ENCODE results near the gene TREM2.
"Not testable (repeated sequence)": the region's sequence is repeated elsewhere in the genome, so short reads cannot be mapped to it uniquely, and the experiment has no call there.

The TREM2 gene

GRCh38 chr6:41125282-41125681 is 37.6 kb downstream of the TREM2 start:
- Histone ChIP-seq H3K36me3 (ENCODE audit: low read depth) (no peaks in the 10 kb centered on the region), H3K9me3 (ENCODE audit: severe bottlenecking) (no peaks in the 10 kb centered on the region), H3K4me3 (ENCODE audit: severe bottlenecking) (no peak overlapping the region), H3K27me3 (ENCODE audit: insufficient read depth, poor library complexity, severe bottlenecking) (no peaks in the 10 kb centered on the region), H3K27ac (ENCODE audit: poor library complexity, severe bottlenecking) (no peak overlapping the region), H3K4me1 (ENCODE audit: insufficient read depth, poor library complexity, severe bottlenecking) (no peaks in the 10 kb centered on the region)
- no peak for TF ChIP-seq CTCF (IDR thresholded peaks at IDR 0.05; ENCODE audit: poor library complexity, severe bottlenecking)
- no peak for DNase-seq (ENCODE audit: low spot score)
- no peak for ATAC-seq (ENCODE audit: low read depth)

GRCh38 chr6:41122918-41123317 is 40.0 kb downstream of the TREM2 start:
- TF ChIP-seq CTCF (IDR thresholded peaks at IDR 0.05; ENCODE audit: poor library complexity, severe bottlenecking), result no peak
- no peak for DNase-seq (ENCODE audit: low spot score)

GRCh38 chr6:41122373-41122772 is 40.5 kb downstream of the TREM2 start:
- Histone ChIP-seq H3K4me1 (ENCODE audit: insufficient read depth, poor library complexity, severe bottlenecking) (no peaks in the 10 kb centered on the region), H3K27ac (ENCODE audit: poor library complexity, severe bottlenecking) (no peak overlapping the region), H3K36me3 (ENCODE audit: low read depth) (no peaks in the 10 kb centered on the region), H3K4me3 (ENCODE audit: severe bottlenecking) (no peak overlapping the region), H3K9me3 (ENCODE audit: severe bottlenecking) (no peaks in the 10 kb centered on the region), H3K27me3 (ENCODE audit: insufficient read depth, poor library complexity, severe bottlenecking) (no peaks in the 10 kb centered on the region)
- DNase-seq (ENCODE audit: low spot score), result no peak
- no peak for TF ChIP-seq CTCF (IDR thresholded peaks at IDR 0.05; ENCODE audit: poor library complexity, severe bottlenecking)
- ATAC-seq (ENCODE audit: low read depth), result no peak

More at GRCh38 chr6:41122918-41123317, 40.0 kb downstream of the TREM2 start:
- no peak for ATAC-seq (ENCODE audit: low read depth)
- Histone ChIP-seq H3K27me3 (ENCODE audit: insufficient read depth, poor library complexity, severe bottlenecking) (no peaks in the 10 kb centered on the region), H3K4me3 (ENCODE audit: severe bottlenecking) (no peak overlapping the region), H3K9me3 (ENCODE audit: severe bottlenecking) (no peaks in the 10 kb centered on the region), H3K36me3 (ENCODE audit: low read depth) (no peaks in the 10 kb centered on the region), H3K27ac (ENCODE audit: poor library complexity, severe bottlenecking) (no peak overlapping the region), H3K4me1 (ENCODE audit: insufficient read depth, poor library complexity, severe bottlenecking) (no peaks in the 10 kb centered on the region)

GRCh38 chr6:41120058-41120457 is 42.9 kb downstream of the TREM2 start:
- DNase-seq (ENCODE audit: low spot score) (no peak), ATAC-seq (ENCODE audit: low read depth) (no peak)
- no peaks in the 10 kb centered on the region for H3K4me1 ChIP-seq (ENCODE audit: insufficient read depth, poor library complexity, severe bottlenecking)
- no peaks in the 10 kb centered on the region for H3K36me3 ChIP-seq (ENCODE audit: low read depth)
- H3K9me3 ChIP-seq (ENCODE audit: severe bottlenecking), result no peaks in the 10 kb centered on the region
- TF ChIP-seq CTCF (IDR thresholded peaks at IDR 0.05; ENCODE audit: poor library complexity, severe bottlenecking), result no peak
- H3K4me3 ChIP-seq (ENCODE audit: severe bottlenecking), result no peak overlapping the region
- no peaks in the 10 kb centered on the region for H3K27me3 ChIP-seq (ENCODE audit: insufficient read depth, poor library complexity, severe bottlenecking)
- no peak overlapping the region for H3K27ac ChIP-seq (ENCODE audit: poor library complexity, severe bottlenecking)

- Histone ChIP-seq H3K4me1 (ENCODE audit: insufficient read depth, poor library complexity, severe bottlenecking) (no peaks in the 10 kb centered on the region), H3K27ac (ENCODE audit: poor library complexity, severe bottlenecking) (no peak overlapping the region), H3K9me3 (ENCODE audit: severe bottlenecking) (no peaks in the 10 kb centered on the region), H3K36me3 (ENCODE audit: low read depth) (no peaks in the 10 kb centered on the region), H3K4me3 (ENCODE audit: severe bottlenecking) (no peak overlapping the region), H3K27me3 (ENCODE audit: insufficient read depth, poor library complexity, severe bottlenecking) (no peaks in the 10 kb centered on the region)
- ATAC-seq (ENCODE audit: low read depth) (no peak), DNase-seq (ENCODE audit: low spot score) (no peak)
- no peak for TF ChIP-seq CTCF (IDR thresholded peaks at IDR 0.05; ENCODE audit: poor library complexity, severe bottlenecking)
Measured at GRCh38 chr6:41119508-41119907, 43.4 kb downstream of the TREM2 start.

GRCh38 chr6:41115027-41115426 is 47.9 kb downstream of the TREM2 start:
- H3K36me3 ChIP-seq (ENCODE audit: low read depth); H3K27ac ChIP-seq (ENCODE audit: poor library complexity, severe bottlenecking); H3K27me3 ChIP-seq (ENCODE audit: insufficient read depth, poor library complexity, severe bottlenecking); DNase-seq (ENCODE audit: low spot score); H3K4me3 ChIP-seq (ENCODE audit: severe bottlenecking); ATAC-seq (ENCODE audit: low read depth); H3K4me1 ChIP-seq (ENCODE audit: insufficient read depth, poor library complexity, severe bottlenecking); H3K9me3 ChIP-seq (ENCODE audit: severe bottlenecking): not testable (repeated sequence)

Data from RWPE2 (cell line).